Osteoblast (primary cell): Measurements from ENCODE around the gene KCNQ5. TPM values are rescaled to one million over a fixed set of nuclear protein-coding genes. Genes with fewer than 3 reads are reported as not detected.
A peak's percentile ranks its signal among the peaks of the same experiment; 100 is the strongest.

Experiments used
- DNase-seq: peaks from one replicate; pipeline ENCODE4 v3.0.0; 2011; ENCODE audit warnings: low spot score, mixed read lengths; ENCODE audit not compliant: insufficient read length; ENCODE audit errors: missing footprints
- H2AFZ ChIP-seq: 2 replicates; pipeline ENCODE4 v1.6.0; 2011; ENCODE audit warnings: mild to moderate bottlenecking, low read length
- H3K27ac ChIP-seq: 2 replicates; pipeline ENCODE4 v1.5.1; 2011; ENCODE audit warnings: mild to moderate bottlenecking, low read depth, low read length, moderate library complexity
- H3K27me3 ChIP-seq: 2 replicates; pipeline ENCODE4 v1.6.0; 2012; ENCODE audit warnings: mild to moderate bottlenecking, control low read depth, inconsistent platforms, low read length, moderate library complexity; ENCODE audit not compliant: insufficient read depth
- H3K36me3 ChIP-seq: 2 replicates; pipeline ENCODE4 v1.5.1; 2011; ENCODE audit warnings: mild to moderate bottlenecking, low read length, control low read depth, moderate library complexity; ENCODE audit not compliant: insufficient read depth
- H3K4me1 ChIP-seq: 2 replicates; pipeline ENCODE4 v1.5.1; 2011; ENCODE audit warnings: mild to moderate bottlenecking, low read length, control low read depth, moderate library complexity; ENCODE audit not compliant: insufficient read depth
- H3K4me2 ChIP-seq: 2 replicates; pipeline ENCODE4 v1.6.0; 2011; ENCODE audit warnings: mild to moderate bottlenecking, low read length; ENCODE audit not compliant: insufficient read depth
- H3K4me3 ChIP-seq: fragments of 200-600 bp; sonication (generic); 3 replicates; pipeline ENCODE4 v1.5.1; 2012; ENCODE audit warnings: mild to moderate bottlenecking, low read length, inconsistent platforms; ENCODE audit not compliant: insufficient read depth
- H3K79me2 ChIP-seq: 2 replicates; pipeline ENCODE4 v1.6.0; 2012; ENCODE audit warnings: mild to moderate bottlenecking, low read length, control low read depth, inconsistent platforms; ENCODE audit not compliant: insufficient read depth
- H3K9me3 ChIP-seq: 2 replicates; pipeline ENCODE4 v1.5.1; 2011; ENCODE audit warnings: low read depth, low read length, control low read depth
- H4K20me1 ChIP-seq: 2 replicates; pipeline ENCODE4 v1.6.0; 2012; ENCODE audit warnings: mild to moderate bottlenecking, low read length, control low read depth; ENCODE audit not compliant: insufficient read depth
- total RNA-seq: library from RNA; depleted of rRNA; stranded (reverse); fragments of >200 nt; gene quantifications from 2 replicates; pipeline ENCODE4 v1.2.3, GENCODE V29; 2012
- TF ChIP-seq, protein P1 (sequence below): IDR thresholded peaks from 2 replicates; pipeline ENCODE4 v1.5.1; 2011; ENCODE audit warnings: mild to moderate bottlenecking, low read depth, low read length, moderate library complexity; ENCODE audit errors: extremely low read depth

Gene KCNQ5
- total RNA-seq, 1 donor, result 4.0 TPM

- Histone ChIP-seq H3K4me2 (no peak overlapping the region), H3K4me3 (no peak overlapping the region), H3K79me2 (peaks cover 37% of the 10 kb centered on the region), H2AFZ (no peak overlapping the region), H3K27ac (no peak overlapping the region), H3K4me1 (no peaks in the 10 kb centered on the region), H3K27me3 (no peaks in the 10 kb centered on the region), H3K36me3 (no peaks in the 10 kb centered on the region), H4K20me1 (no peaks in the 10 kb centered on the region), H3K9me3 (no peaks in the 10 kb centered on the region)
- DNase-seq, result peak; percentile 58
- TF ChIP-seq, protein P1, sequence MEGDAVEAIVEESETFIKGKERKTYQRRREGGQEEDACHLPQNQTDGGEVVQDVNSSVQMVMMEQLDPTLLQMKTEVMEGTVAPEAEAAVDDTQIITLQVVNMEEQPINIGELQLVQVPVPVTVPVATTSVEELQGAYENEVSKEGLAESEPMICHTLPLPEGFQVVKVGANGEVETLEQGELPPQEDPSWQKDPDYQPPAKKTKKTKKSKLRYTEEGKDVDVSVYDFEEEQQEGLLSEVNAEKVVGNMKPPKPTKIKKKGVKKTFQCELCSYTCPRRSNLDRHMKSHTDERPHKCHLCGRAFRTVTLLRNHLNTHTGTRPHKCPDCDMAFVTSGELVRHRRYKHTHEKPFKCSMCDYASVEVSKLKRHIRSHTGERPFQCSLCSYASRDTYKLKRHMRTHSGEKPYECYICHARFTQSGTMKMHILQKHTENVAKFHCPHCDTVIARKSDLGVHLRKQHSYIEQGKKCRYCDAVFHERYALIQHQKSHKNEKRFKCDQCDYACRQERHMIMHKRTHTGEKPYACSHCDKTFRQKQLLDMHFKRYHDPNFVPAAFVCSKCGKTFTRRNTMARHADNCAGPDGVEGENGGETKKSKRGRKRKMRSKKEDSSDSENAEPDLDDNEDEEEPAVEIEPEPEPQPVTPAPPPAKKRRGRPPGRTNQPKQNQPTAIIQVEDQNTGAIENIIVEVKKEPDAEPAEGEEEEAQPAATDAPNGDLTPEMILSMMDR, result no peak
Measured at GRCh38 chr6:72631480-72631879, 9.6 kb downstream of the KCNQ5 start.

DNA sequence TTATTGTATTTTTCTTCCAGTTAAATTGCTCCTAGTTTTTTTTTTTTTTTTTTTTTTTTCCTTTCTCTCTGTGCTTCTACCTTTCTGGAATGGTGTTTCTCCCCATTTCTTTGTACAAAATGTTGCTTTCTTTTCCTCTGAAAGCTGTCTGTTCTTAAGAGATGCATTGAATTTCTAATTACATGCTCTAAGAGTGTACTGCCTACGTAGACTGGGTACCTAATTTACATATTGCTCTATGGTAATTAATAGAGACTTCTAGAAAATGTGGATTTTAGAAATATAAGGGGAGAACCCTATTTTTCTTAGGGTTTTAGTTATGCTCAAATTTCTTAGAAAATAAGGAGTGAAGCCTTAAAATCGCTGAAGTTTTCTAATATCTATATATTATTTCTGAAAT is 13.8 kb downstream of the KCNQ5 start:
- no peak overlapping the region for H2AFZ ChIP-seq
- DNase-seq, result no peak
- H3K4me2 ChIP-seq, result peak overlapping the region; percentile 15
- H3K36me3 ChIP-seq, result no peaks in the 10 kb centered on the region
- H3K27me3 ChIP-seq, result no peaks in the 10 kb centered on the region
- H3K4me1 ChIP-seq, result no peaks in the 10 kb centered on the region
- H3K4me3 ChIP-seq, result no peak overlapping the region
- H3K79me2 ChIP-seq, result peaks cover 21% of the 10 kb centered on the region
- TF ChIP-seq, protein P1, result no peak
- no peak overlapping the region for H3K27ac ChIP-seq
- no peaks in the 10 kb centered on the region for H3K9me3 ChIP-seq
- no peaks in the 10 kb centered on the region for H4K20me1 ChIP-seq

- Histone ChIP-seq H3K4me3 (no peak overlapping the region), H3K4me1 (no peaks in the 10 kb centered on the region), H4K20me1 (no peaks in the 10 kb centered on the region), H3K27me3 (no peaks in the 10 kb centered on the region), H3K4me2 (no peak overlapping the region), H2AFZ (no peak overlapping the region), H3K36me3 (no peaks in the 10 kb centered on the region), H3K79me2 (peaks cover 17% of the 10 kb centered on the region), H3K27ac (no peak overlapping the region), H3K9me3 (no peaks in the 10 kb centered on the region)
- TF ChIP-seq, protein P1, result no peak
- DNase-seq, result no peak
Measured at GRCh38 chr6:72636215-72636614, 14.4 kb downstream of the KCNQ5 start.

DNA sequence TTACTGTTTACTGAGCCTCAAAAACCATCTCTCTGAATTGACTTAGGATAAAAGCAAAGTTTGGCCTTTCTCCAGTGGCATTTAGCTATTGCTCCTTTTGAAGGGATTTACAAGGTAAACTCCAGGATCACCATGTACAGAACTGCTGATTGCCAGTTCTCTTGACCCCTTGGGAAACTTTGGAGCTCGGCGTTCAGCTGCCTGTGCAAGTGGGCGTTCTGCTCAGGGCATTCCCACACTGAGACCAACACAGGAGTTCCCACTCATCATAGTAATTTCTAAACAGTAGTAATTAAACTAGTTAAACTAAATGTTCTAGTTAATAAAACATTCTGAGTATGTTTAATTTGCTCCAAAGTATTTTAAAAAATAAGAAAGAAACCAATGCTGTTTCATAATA is 14.9 kb downstream of the KCNQ5 start:
- Histone ChIP-seq H3K36me3 (no peaks in the 10 kb centered on the region), H4K20me1 (no peaks in the 10 kb centered on the region), H3K79me2 (peaks cover 17% of the 10 kb centered on the region), H3K4me1 (no peaks in the 10 kb centered on the region), H3K4me3 (no peak overlapping the region), H2AFZ (no peak overlapping the region), H3K4me2 (no peak overlapping the region), H3K27ac (no peak overlapping the region), H3K9me3 (no peaks in the 10 kb centered on the region), H3K27me3 (no peaks in the 10 kb centered on the region)
- TF ChIP-seq, protein P1, result no peak
- no peak for DNase-seq
